HepG2 (cell line): Measurements from ENCODE around the gene FOSL2. TPM values are rescaled to one million over a fixed set of nuclear protein-coding genes. Genes with fewer than 3 reads are reported as not detected.

Experiments
- ATF3 ChIP-seq: sonication (generic); formaldehyde crosslinking; IDR thresholded peaks from 2 replicates; pipeline ENCODE4 v1.4.0; 2020; ENCODE audit warnings: missing genetic modification reagents
- DDIT3 ChIP-seq: sonication (generic); formaldehyde crosslinking; IDR thresholded peaks from 2 replicates; pipeline ENCODE4 v1.4.0; 2020; ENCODE audit warnings: mild to moderate bottlenecking, missing genetic modification reagents
- DNMT3B ChIP-seq: conservative IDR thresholded peaks from 2 replicates; pipeline ENCODE4 v1.6.1; 2016; ENCODE audit warnings: missing biosample characterization, control low read depth
- FOXP1 ChIP-seq, 2 experiments: fragments of 450-650 bp in 1 of 2; IDR thresholded peaks; 2 replicates each; pipeline ENCODE4 v1.6.1; 2017 to 2018; ENCODE audit warnings: antibody characterized with exemption in 1 of 2
- HDAC1 ChIP-seq: sonication (generic); formaldehyde crosslinking; IDR thresholded peaks from 2 replicates; pipeline ENCODE4 v1.5.1; 2020; ENCODE audit warnings: mild to moderate bottlenecking, missing genetic modification reagents
- HNF4A ChIP-seq: sonication (generic); formaldehyde crosslinking; IDR thresholded peaks from 2 replicates; pipeline ENCODE4 v1.4.0; 2020; ENCODE audit warnings: missing genetic modification reagents
- HOXA5 ChIP-seq: sonication (generic); formaldehyde crosslinking; IDR thresholded peaks from 2 replicates; pipeline ENCODE4 v1.4.0; 2020; ENCODE audit warnings: missing genetic modification reagents
- HOXA7 ChIP-seq: sonication (generic); formaldehyde crosslinking; IDR thresholded peaks from 2 replicates; pipeline ENCODE4 v1.8.1; 2022; ENCODE audit warnings: mild to moderate bottlenecking, missing genetic modification reagents, moderate library complexity
- IKZF1 ChIP-seq: fragments of 450-650 bp; IDR thresholded peaks from 2 replicates; pipeline ENCODE4 v1.7.1; 2016
- IKZF4 ChIP-seq: sonication (generic); formaldehyde crosslinking; IDR thresholded peaks from 2 replicates; pipeline ENCODE4 v1.5.1; 2020; ENCODE audit warnings: borderline replicate concordance, mild to moderate bottlenecking, low read depth, missing genetic modification reagents; ENCODE audit errors: not compliant biosample characterization
- KDM5A ChIP-seq: fragments of 200-600 bp; sonication (generic); IDR thresholded peaks from 2 replicates; pipeline ENCODE4 v1.7.0; 2018; ENCODE audit warnings: antibody characterized with exemption, mild to moderate bottlenecking, low read length, borderline replicate concordance
- NR1H2 ChIP-seq: sonication (generic); formaldehyde crosslinking; IDR thresholded peaks from 2 replicates; pipeline ENCODE4 v1.8.1; 2022; ENCODE audit warnings: low read depth, missing genetic modification reagents, borderline replicate concordance
- NR3C1 ChIP-seq: sonication (generic); formaldehyde crosslinking; IDR thresholded peaks from 2 replicates; pipeline ENCODE4 v1.4.0; 2020; ENCODE audit warnings: missing genetic modification reagents
- SRSF1 ChIP-seq: fragments of 200-400 bp; formaldehyde crosslinking; optimal IDR thresholded peaks from 2 replicates; pipeline ENCODE3; 2017; ENCODE audit warnings: mild to moderate bottlenecking, low read depth, low read length, moderate library complexity
- SYNCRIP ChIP-seq: fragments of 200-400 bp; formaldehyde crosslinking; IDR thresholded peaks from 2 replicates; pipeline ENCODE4 v1.6.1; 2018; ENCODE audit warnings: mild to moderate bottlenecking, low read depth, low read length; ENCODE audit not compliant: insufficient read depth
- WIZ ChIP-seq: sonication (generic); formaldehyde crosslinking; IDR thresholded peaks from 2 replicates; pipeline ENCODE4 v1.5.1; 2020; ENCODE audit warnings: mild to moderate bottlenecking, missing genetic modification reagents
- ZBTB20 ChIP-seq: sonication (generic); formaldehyde crosslinking; IDR thresholded peaks from 2 replicates; pipeline ENCODE4 v1.8.1; 2023; ENCODE audit warnings: missing genetic modification reagents, low read depth, mild to moderate bottlenecking, borderline replicate concordance
- ZBTB21 ChIP-seq: sonication (generic); formaldehyde crosslinking; IDR thresholded peaks from 2 replicates; pipeline ENCODE4 v1.4.0; 2020; ENCODE audit warnings: missing genetic modification reagents
- ZBTB3 ChIP-seq: sonication (generic); formaldehyde crosslinking; IDR thresholded peaks from 2 replicates; pipeline ENCODE4 v1.4.0; 2020; ENCODE audit warnings: low read depth, mild to moderate bottlenecking, moderate library complexity, missing genetic modification reagents, borderline replicate concordance
- ZBTB34 ChIP-seq: sonication (generic); formaldehyde crosslinking; IDR thresholded peaks from 2 replicates; pipeline ENCODE4 v1.8.0; 2022; ENCODE audit warnings: mild to moderate bottlenecking, missing genetic modification reagents
- ZBTB8A ChIP-seq: sonication (generic); formaldehyde crosslinking; IDR thresholded peaks from 2 replicates; pipeline ENCODE4 v1.4.0; 2020; ENCODE audit warnings: mild to moderate bottlenecking, low read depth, missing genetic modification reagents, borderline replicate concordance
- ZFP1 ChIP-seq: IDR thresholded peaks from 2 replicates; pipeline ENCODE4 v1.6.1; 2016
- ZFP82 ChIP-seq: sonication (generic); formaldehyde crosslinking; IDR thresholded peaks from 2 replicates; pipeline ENCODE4 v1.5.1; 2020; ENCODE audit warnings: mild to moderate bottlenecking, missing genetic modification reagents, borderline replicate concordance
- ZNF143 ChIP-seq: sonication (generic); formaldehyde crosslinking; IDR thresholded peaks from 2 replicates; pipeline ENCODE4 v1.4.0; 2020; ENCODE audit warnings: missing genetic modification reagents
- ZNF33A ChIP-seq: sonication (generic); formaldehyde crosslinking; IDR thresholded peaks from 2 replicates; pipeline ENCODE4 v1.5.1; 2020; ENCODE audit warnings: missing genetic modification reagents, mild to moderate bottlenecking, moderate library complexity, borderline replicate concordance
- ZNF350 ChIP-seq: sonication (generic); formaldehyde crosslinking; IDR thresholded peaks from 2 replicates; pipeline ENCODE4 v1.4.0; 2020; ENCODE audit warnings: mild to moderate bottlenecking, low read depth, missing genetic modification reagents, borderline replicate concordance
- ZNF354B ChIP-seq: sonication (generic); formaldehyde crosslinking; IDR thresholded peaks from 2 replicates; pipeline ENCODE4 v1.8.0; 2022; ENCODE audit warnings: mild to moderate bottlenecking, missing genetic modification reagents
- ZNF589 ChIP-seq: sonication (generic); formaldehyde crosslinking; conservative IDR thresholded peaks from 2 replicates; pipeline ENCODE4 v1.8.0; 2022; ENCODE audit warnings: mild to moderate bottlenecking, moderate library complexity, missing genetic modification reagents
- ZNF773 ChIP-seq: sonication (generic); formaldehyde crosslinking; IDR thresholded peaks from 2 replicates; pipeline ENCODE4 v1.4.0; 2020; ENCODE audit warnings: missing genetic modification reagents, borderline replicate concordance
- ZNF839 ChIP-seq: sonication (generic); formaldehyde crosslinking; IDR thresholded peaks from 2 replicates; pipeline ENCODE4 v1.4.0; 2020; ENCODE audit warnings: missing genetic modification reagents, mild to moderate bottlenecking, borderline replicate concordance
- ZNF878 ChIP-seq: sonication (generic); formaldehyde crosslinking; IDR thresholded peaks from 2 replicates; pipeline ENCODE4 v1.8.1; 2023; ENCODE audit warnings: mild to moderate bottlenecking, missing genetic modification reagents, moderate library complexity
- polyA plus RNA-seq, 8 experiments: library from polyadenylated mRNA; depleted of rRNA in 3 of 8; stranded (reverse) in 7 of 8; unstranded in 1 of 8; fragments of >200 nt; fragmentation: Illumina TruSeq in 4 of 8; extraction: Trizol in 4 of 8; gene quantifications; 2 replicates each; pipeline versions ENCODE4 v1.2.1 to v1.2.3, GENCODE V29; 2011 to 2016; ENCODE audit warnings: low read depth in 4 of 8, missing spikeins in 1 of 8, mixed read lengths in 1 of 8; ENCODE audit not compliant: insufficient read depth in 1 of 8
- total RNA-seq, 5 experiments: library from RNA; depleted of rRNA; stranded (reverse); fragments of >200 nt; fragmentation: Illumina TruSeq; extraction: Trizol; gene quantifications; 2 replicates each; pipeline ENCODE4 v1.2.3, GENCODE V29; 2016; ENCODE audit warnings: low read depth in 1 of 5

Gene FOSL2
- total and polyA plus RNA-seq, 2 of the 13 experiments (the other 11 are each of a cell fraction or from before 2014, with no cell fraction given), result 3.4 to 18.1 TPM

- TF ChIP-seq ZBTB3 (CRISPR knock-in tag) (no peak), ZBTB21 (CRISPR knock-in tag) (no peak), ZNF839 (CRISPR knock-in tag) (no peak), IKZF1 (no peak), ZNF773 (CRISPR knock-in tag) (no peak), ZNF589 (CRISPR knock-in tag) (no peak), HOXA7 (CRISPR knock-in tag) (no peak), HNF4A (CRISPR knock-in tag) (no peak), KDM5A (0 out of 2 replicates have a peak, but pooled peaks have one; percentile 3), ZBTB8A (CRISPR knock-in tag) (no peak), WIZ (no peak), HOXA5 (CRISPR knock-in tag) (peak; percentile 50; the same call in 1 of the 2 replicates), ZNF878 (no peak), SRSF1 (no peak), ZBTB34 (CRISPR knock-in tag) (no peak), DDIT3 (CRISPR knock-in tag) (no peak), IKZF4 (no peak), ZNF350 (no peak), SYNCRIP (no peak), ATF3 (CRISPR knock-in tag) (no peak), ZBTB20 (CRISPR knock-in tag) (no peak), FOXP1 (IDR thresholded peaks at IDR 0.05) (no peak), FOXP1 (CRISPR knock-in tag; IDR thresholded peaks at IDR 0.05) (0 out of 2 replicates have a peak, but pooled peaks have one; percentile 11), HDAC1 (CRISPR knock-in tag) (no peak; the same call in 1 of the 2 replicates), NR3C1 (CRISPR knock-in tag) (no peak), ZNF33A (no peak), NR1H2 (no peak), ZNF354B (no peak), ZFP1 (no peak), ZFP82 (CRISPR knock-in tag) (no peak), DNMT3B (CRISPR knock-in tag) (no peak), ZNF143 (no peak)
Observed at GRCh38 chr2:28395334-28396061, 2.8 kb downstream of the FOSL2 start (continued).
